T-helper 22 cell (primary cell): ENCODE results near the gene MTIF3.

Experiments used
- DNase-seq: peaks from one replicate; pipeline ENCODE4 v3.0.0-alpha.2; 2020; ENCODE audit warnings: low read depth

The MTIF3 gene, protein sequence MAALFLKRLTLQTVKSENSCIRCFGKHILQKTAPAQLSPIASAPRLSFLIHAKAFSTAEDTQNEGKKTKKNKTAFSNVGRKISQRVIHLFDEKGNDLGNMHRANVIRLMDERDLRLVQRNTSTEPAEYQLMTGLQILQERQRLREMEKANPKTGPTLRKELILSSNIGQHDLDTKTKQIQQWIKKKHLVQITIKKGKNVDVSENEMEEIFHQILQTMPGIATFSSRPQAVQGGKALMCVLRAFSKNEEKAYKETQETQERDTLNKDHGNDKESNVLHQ

DNA sequence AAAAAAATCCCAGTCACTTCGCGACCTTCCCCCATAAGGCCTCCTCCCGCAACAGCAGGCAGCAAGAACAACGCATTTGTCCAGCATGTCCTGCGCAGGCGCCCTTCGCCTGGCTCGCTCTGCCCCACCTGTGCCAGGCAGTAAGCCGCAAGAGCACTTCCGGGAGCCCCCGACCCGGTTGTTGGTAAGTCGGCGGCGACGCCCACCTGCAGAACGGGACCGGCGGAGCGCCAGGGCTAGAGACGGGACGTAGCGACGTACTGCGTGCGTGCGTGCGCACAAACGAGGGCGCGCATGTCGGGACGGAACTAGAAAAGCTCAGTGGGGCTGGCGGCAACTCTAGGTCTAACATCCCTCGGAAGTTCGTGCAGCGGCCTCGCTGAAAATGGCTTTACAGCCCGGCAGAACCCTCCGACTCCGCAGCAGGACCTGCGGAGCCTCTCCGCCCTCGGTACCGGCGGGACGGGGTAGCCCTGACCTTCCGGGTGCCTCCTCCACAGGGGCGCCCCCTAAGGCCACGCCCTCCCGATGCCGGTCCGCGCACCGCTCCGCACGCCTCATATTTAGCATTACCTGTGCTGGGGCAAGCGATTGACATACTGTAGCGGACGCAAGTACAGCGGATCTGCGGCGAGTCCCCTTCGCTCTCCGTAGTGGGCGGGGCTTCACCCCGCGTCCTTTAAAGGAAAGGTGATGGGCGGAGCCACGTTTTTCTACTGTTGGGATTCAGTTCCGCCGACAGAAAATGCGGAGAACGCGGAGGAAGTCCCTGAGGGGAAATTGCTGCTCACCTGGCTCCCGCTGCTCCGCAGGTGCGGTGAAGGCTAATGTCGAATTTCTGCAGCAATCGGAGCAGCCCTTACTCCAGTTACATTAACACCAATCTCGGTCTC, at the start of gene MTIF3:
MTIF3 (minus strand) TSS at position 629 of the 893 bp plus-strand sequence. CDS start 10,116 bp downstream, outside the sequence.
- DNase-seq, result peak; percentile 95

DNA sequence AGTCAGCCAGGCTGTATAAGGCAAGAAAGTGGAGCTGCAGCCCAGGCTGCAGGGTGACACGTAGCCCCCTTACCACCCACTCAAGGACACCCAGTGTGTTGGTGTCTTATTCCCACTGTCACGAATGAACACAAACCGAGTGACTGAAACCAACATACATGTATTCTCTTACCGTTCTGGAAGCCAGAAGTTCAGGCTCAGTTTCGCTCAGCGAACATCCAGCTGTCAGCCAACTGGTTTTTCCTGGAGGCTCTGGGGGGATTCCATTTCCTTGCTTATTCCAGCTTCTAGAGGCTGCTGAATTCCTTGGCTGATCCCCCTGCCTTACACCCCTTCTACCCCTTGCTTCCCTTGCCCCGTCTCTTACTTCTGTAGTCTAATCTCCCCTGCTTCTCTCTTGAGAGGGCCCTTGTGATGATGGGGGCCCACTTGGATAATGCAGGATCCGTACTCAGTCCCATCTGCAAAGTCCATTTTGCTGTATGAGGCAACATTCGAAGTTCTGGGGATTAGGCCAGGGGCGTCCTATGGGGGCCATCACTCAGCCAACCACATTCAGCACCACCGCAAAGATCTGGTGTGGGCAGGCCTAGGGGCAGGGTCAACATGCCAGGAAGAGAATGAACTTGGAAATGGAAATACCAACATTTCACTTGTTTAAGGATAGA, 47.3 kb upstream of the MTIF3 start:
- DNase-seq, result no peak

DNA sequence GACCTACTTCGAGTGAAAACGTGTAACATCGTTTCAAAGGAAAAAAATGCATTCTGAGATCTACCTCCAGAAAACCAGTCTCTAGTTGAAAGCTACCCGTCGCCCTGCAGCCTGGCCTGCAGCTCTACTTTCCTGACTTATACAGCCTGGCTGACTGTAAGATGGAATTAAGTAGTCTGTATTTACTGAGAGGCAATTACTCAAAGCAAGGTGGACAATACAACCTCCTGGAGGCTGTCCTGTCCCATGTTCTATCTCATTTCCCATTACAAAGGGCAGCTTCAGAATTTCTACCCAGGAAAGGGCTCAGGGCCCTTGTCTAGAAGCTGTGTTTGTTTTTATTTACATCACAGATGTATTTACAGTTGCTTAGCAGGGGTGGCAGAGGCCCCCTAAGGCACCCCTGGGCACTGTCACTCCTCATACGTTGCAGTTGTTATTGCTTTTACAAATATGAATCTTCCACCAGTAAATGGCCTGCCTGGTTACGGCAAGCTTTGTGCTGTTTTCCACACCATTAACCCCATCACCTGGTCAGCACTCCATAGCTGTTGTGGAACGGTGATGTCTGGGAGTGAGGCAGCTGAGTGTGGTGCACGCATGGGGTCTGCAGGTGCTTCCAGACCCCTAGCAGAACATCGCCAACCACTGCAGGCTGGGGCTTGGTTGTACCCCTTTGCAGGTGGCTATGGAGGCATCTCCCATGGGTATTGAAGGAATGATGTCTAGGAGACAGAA, 46.3 kb upstream of the MTIF3 start:
- DNase-seq, result no peak

DNA sequence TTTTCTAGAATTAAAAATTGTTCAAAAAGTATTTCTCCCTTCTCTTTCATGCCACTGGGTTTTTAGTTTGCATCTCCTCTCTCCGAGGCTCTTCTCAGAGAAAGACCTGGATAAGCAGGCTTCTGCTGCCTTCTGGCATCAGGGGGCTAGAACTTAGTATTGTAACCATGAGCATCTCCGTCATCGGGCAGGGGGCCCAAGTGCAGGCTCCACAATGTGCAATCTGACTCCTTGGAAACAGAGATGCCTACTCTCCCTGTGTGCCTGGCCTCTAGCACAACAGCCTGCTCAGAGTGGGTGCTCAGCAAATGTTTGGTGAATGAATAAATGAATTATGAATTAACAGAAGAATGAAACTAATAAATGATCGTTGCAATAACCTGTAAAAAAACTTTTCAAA, 45.6 kb upstream of the MTIF3 start:
- no peak for DNase-seq

DNA sequence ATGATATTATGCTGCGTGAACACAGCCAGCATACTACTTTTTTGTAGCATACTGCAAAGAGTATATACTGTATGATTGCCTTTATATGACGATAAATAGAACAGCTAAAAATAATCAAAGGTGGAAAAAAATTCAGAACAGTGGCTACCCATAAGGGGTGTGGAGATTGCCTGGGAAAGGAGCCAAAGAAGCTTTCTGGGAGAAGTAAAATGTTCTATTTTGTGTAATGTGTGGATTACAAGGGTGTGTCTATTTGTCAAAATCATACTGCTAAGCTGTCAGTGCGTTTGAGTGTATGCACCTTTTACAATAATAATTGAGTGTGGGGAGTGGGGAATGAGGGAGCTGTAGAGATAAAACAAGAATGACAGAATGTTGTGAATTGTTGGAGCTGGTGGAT, 45.2 kb upstream of the MTIF3 start:
- no peak for DNase-seq

DNA sequence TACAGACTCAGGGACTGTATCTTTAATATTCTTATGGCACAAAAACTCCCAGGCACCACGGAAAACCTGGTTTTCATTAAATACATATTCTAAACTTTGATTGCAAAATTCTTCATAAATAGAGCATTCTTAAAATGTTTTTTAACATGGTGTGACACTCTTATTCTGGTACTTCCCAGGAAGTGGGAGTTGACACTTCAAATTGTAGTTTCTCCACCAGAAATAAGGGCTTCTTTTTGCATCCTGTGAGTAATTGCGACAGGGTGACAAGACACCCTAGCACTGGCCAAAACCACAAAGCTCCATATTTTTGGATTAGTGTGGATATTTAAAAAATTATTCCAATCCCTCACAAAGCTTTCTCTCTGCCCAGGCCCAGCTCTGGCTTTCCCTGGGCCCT, 43.6 kb upstream of the MTIF3 start:
- no peak for DNase-seq

DNA sequence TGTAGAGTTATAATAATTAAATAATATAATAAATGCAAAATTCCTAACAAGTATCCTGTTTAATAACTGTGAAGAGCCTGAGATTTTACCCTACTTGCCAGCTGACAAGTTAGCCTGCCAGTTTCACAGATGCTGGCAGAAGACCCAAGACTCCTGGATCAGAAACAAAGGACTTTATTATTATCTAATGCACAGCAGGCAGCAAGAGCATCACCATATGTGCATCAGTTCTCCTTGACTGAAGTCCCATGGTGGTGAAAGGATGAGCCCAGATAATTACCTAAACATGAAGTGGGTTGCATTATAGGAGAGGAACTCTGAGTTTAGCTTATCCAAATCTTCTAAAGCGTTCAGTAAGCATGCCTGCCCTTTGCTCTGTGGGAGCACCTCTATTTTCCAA, 39.1 kb upstream of the MTIF3 start:
- DNase-seq, result no peak

DNA sequence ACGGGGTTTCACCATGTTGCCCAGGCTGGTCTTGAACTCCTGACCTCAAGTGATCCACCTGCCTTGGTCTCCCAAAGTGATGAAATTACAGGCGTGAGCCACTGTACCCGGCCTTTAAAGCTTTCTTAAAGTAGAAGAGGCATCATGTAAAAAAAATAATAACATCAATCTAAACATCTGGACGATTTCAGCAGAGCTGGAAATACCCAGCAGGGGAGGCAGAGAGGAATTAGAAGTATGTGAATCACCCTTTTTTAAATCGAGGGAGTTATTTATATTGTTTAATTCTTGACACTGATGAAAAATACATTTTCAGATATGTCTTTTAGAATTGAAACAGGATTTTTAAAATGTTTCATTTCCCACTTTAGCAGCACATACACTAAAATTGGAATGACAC, 37.4 kb upstream of the MTIF3 start:
- DNase-seq, result no peak

DNA sequence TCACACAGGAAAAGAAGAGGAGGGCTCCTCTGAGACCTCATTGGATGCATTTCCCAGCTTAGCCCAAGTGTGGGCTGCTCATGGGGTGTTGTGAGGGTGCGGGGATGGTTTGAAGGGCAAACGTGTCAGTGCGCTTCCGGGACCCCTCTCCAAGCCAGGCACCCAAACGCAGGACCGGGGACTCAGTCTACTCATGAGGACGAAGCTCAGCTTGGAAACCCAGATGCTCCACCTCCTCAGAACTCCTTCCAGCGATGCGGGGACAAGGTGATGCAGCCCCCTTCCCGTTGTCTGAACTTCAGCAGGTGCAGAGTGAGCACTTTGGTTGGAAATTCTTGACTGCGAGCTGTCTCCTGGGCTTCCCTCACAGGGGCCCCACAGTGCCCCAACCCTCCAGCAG, 33.1 kb upstream of the MTIF3 start:
- no peak for DNase-seq

DNA sequence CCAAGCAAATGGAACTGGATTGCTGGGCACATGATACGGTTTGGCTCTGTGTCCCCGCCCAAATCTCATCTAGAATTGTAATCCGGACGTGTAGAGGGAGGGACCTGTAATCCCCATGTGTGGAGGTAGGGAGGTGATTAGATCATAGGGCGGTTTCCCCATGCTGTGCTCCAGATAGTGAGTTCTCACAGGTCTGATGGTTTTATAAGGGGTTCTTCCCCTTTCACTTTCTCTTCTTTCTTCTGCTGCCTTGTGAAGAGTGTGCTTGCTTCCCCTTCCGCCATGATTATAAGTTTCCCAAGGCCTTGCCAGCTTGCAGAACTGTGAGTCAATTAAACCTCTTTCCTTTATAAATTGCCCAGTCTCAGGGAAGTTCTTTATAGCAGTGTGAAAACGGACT, 32.6 kb upstream of the MTIF3 start:
- DNase-seq, result no peak

DNA sequence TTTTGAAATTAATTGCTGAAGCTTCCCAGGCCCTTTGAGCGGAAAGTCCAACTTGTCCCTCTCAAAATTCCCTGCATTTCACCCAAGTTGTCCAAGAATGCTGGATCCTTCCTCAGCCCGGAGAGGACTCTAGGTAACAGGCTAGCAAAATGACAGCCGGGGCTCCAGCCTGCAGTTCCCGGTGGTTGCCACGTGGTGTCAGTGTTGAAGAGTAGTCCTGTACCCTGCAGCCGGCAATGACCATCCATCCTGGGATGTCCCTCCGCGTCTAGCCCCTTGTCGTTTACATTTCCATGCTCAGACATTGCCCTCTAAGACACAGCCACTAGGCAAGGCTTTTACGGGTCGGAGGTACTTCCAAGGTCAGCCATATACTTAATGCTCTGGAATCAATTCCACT, 31.4 kb upstream of the MTIF3 start:
- no peak for DNase-seq

DNA sequence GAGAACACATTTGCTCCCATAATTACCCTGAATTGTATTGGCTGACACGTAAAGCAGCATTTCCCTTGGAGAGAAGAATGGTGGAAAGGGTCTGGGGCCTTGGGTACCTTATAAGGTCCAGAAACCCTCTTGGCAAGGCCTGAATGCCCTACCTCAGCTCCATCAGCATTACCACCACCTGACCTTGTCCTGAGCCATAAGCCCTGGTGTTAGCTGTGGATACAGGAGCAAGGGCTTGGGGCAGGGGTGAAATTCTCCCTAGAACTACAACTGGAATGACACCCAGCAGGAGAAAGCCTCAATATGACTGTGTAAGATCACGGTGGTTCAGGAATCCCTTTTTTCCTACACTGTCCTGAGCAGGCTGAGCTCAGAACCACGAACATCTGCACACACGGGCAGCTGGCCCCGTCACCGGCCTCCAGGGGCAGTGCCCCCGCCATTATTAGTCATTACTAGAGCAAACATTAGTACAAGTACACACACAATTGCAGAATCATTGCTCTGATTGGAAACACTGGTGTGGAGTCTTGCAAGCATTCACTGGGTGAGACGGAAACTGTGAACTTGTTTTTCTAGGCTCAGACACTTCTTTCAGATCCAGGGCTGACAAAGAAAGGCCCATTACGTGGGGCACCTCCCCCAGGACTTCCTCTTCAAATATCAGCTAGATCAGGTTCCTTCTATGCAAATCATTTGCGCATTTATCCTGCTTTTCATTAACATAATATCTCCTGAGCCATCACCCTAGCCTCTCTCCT, 26.8 kb upstream of the MTIF3 start:
- no peak for DNase-seq

DNA sequence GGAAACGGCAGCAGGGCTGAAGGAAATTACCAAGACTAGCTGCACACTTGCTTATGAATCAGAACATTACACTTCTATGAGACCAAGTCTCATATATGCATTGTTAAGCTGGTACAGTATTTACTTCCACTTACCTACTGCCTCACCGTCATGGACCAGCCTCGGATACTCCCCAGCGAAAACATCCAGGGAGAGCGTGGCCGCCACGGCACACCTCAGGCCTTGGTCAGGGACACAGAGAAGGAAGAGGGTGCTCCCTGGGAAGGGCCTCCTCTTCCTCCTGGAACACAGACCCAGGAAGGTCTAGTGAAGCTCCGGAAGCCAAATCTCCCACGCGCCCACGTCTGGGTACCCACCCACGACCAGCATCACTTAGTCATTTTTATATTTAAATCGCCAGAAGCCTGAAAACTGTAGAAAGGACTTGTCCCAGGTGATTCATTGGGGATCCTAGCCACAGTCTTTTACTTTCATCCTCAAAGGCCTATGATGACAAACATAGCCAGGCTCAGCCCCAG, 24.4 kb upstream of the MTIF3 start:
- no peak for DNase-seq

DNA sequence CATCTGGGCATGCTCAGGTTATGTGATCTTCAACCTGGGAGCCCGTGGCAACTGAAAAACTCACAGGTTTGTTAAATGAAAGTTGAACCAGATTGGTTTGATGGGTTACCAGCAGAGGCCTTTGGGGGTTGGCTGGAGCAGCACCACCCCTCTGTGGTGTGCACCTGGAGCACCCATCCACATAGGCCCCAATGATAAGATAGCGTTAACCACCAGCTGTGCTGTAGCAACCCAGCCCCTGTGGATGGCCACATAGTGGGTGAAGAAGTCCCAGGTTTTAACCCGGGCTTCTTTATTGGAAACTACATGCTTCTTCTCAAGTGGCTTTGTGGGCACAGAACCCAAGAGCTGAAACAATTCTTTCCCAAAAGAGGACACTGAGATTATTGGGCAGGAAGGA, 22.6 kb upstream of the MTIF3 start:
- no peak for DNase-seq

DNA sequence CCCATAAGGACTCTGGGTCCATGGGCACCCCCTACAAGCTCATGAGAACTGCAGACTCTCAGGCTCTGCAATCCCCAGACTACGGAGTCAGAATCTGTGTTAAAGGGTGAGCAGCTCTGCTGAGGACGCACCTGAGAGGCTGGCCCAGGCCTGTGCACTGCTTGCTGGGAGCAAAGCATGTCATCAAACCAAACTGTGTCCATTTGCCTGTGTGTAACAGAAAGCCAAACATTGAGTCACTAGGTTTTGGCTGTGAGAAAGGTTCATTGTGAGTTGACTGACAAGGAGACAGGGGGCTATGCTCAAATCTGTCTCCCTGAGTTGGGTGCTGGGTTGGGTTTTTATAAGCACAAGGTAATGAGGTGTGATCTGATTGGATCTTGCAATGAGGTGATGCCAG, 22.1 kb upstream of the MTIF3 start:
- DNase-seq, result no peak

DNA sequence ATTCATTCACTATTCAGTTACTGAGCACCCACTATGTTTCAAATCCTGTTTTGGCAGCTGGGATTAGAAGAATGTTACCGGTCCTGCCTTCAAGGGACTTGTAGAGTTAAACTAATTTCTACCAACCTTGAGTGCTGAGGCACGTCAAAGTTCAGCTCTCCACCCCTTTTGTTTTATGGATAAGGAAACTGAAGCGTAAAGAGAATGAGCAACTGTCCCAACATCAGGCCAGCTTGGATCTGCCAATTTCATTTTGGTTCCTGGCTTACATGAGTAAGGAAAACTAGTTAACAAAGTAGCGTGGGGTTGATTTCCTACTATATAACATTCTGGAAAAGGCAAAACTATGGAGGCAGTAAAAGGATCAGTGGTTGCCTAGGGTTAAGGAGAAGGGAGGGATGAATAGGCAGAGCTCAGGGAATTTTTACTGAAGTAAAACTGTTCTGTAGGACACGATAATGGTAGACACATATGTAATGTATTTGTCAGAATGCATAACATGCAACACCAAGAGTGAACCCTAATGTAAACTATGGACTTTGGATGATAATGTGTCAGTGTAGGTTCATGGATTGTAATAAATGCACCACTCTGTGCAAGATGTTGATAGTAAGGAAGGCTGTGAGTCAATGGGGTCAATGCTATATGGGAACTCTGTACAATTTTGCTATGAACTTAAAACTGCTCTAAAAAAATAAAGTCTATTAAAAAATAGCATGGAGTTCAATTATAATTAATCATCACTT, 19.9 kb upstream of the MTIF3 start:
- no peak for DNase-seq

DNA sequence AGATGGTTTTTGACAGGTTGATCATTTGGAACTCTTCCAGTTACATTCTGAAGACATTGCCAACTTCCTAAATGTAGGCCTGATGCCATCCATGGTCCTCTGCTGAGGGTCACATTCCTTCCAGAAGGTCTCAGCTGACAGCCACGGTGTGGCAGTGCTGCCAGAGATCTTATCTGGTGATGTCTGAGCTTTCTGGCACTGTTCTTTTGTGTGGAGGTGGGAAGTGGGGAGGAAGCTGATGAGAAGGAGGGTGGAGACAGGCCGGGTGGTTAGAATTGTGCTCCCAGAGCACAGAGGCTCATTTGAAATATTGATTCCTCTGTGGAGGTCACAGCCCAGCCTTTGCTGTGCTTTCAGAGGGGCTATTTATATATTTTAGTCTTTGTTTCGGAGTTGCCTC, 16.1 kb upstream of the MTIF3 start:
- no peak for DNase-seq

DNA sequence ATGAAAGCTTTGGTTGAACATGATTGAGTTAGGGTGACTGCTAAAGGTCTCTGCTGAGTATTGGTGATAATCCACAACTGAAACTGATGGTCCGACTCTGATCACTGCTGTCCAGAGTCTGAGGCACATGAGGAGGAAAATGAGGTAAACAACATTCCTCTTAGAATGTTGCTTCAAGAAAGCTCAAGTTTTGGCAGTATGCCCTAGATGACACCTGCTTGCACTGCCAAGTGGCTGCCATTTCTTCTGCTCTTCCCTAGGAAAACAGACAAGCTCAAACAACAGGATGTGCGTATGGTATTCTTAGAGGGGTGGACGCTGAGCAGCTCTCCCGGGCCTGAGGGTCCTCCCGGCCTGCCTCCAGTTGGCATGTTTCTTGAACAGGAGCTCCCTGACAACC, 15.2 kb upstream of the MTIF3 start:
- no peak for DNase-seq

DNA sequence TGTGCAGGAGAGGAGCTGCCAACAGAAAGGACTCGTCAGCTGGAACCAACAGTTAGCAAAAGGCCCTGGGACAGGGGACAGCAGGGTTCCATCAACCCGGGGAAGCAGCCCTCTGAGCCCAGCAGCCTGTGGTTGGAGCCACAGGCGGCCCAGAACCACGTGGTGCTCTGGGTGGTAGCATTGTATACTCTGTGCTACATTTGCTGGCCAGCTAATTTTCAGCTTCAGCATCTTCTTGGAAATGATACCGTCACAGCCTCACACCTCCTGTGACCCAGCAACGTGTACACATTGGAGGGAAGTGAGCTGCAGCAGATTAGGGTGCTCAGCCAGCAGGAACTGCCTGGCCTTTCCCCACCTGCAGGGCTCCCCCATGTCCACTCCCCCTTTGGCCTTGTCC, 13.1 kb upstream of the MTIF3 start:
- DNase-seq, result no peak

DNA sequence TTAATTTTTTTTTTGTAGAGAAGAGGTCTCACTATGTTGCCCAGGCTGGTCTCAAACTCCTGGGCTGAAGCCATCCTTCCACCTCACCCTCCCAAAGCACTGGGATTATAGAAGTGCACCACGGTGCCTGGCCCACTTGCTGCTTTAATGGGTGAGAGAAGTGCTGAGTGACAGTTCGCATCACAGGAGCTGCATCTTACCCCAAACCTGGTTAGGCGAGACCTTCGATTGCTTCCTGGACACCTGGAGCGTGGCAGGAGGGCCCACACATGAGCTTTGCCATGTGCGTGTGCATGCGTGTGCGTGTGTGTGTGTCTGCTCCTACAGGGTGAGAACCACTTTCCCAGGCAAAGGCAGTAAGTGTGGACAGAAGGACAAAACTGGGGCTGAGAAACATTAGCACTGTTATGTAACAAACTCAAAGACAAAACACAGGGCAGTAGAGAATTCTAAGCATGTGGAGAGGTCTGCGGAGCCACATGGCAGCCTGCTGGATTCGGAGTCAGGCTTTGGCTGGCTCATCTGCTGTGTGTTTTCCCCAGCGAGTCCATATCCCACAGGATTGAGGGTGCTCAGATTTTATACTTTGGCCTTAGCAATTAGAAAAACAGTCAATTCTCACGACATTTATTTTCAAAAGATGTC, 11.7 kb upstream of the MTIF3 start:
- DNase-seq, result no peak
